GM21528 (cell line): ENCODE data around the gene TCF23.
"Not testable (repeated sequence)": the region's sequence is repeated elsewhere in the genome, so short reads cannot be mapped to it uniquely, and the experiment has no call there.

ENCODE experiments used
- ATAC-seq: cut with Tn5 transposase; IDR thresholded peaks from one replicate; pipeline ENCODE4 v1.9.1; 2021; ENCODE audit warnings: mild to moderate bottlenecking, moderate library complexity; ENCODE audit not compliant: unreplicated experiment, low FRiP score

The TCF23 gene

DNA sequence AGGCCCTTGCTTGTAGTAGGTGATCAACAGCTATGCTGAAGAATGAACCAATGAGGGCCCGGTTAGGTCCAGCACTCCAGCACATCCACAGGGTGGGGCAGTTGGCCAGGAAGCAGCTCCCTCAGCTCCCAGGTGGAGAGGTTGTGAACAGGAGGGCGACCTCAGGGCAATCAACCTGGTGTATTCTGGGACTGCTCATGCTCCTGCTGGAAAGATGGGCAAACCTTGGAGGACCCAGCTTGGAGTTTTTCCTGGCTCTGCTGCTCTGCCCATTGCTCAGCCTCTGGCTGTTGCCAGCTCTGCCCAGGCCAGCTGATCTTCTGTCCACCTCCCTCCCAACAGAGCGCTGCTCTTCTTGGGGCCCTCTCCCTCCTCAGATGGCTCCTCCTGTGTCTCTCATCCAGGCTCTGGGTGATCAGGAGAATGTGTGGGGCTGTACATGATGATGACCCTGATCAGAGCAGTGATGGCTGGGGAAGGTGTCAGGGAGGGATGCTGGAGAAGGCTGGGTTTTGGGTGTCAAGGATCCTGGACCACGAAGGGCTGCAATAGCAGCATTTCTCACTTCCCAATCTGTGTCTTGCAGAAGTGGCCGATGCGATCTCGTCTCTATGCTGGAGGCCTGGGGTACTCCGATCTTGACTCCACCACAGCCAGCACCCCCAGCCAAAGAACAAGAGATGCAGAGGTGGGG, 3.4 kb downstream of the TCF23 start:
- ATAC-seq, result no peak

DNA sequence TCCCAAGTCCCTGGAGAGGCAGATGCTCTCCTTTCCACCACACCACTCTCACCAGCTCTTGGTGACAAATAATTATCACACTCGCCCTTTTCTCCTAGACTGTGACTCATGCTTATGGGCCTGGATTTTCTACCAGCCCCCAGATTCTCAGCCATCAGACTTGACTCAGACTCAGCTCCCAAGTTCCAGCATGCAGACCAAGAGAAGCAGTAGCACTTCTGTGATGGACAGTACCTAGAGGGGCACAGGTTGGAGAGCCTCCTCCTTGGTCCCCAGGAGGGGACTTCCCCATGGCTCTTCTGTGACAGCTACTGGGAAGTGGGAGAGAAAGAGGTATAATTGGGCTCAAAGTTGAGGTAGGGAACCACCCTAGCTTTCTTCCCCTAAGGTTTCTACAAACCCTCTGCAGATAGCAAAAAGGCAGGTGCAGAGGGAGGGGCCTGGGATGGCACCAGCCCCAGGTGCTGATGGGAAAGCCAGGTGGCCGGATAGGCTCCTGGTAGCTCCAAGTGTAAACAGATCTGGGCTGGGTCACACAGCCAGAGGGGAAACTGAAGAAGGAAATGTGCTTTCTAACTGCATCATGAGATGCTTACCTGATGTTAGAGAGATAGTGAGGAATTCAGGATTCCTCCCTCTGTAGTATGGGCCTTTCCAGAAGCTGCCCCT, 4.1 kb downstream of the TCF23 start:
- no peak for ATAC-seq

DNA sequence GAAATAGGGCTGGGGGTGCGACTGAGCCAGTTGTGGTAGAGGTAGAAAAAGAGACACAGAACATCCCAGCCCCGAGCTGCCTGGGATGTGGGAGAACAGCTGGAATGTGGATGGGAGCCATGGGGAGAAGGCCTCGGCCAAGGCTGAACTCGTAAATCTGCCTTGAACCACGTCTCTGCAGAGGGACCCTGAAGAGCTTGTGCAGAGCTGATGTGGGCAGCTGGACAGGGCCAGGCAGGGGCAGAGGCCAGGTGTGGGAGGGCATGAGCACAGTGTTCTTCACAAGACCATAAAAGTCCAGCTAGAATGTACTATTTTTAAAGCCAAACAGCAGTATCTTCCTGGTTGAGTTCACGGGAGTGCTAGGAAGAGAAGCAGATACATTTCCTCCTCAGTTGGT, 5.7 kb downstream of the TCF23 start:
- ATAC-seq, result no peak

DNA sequence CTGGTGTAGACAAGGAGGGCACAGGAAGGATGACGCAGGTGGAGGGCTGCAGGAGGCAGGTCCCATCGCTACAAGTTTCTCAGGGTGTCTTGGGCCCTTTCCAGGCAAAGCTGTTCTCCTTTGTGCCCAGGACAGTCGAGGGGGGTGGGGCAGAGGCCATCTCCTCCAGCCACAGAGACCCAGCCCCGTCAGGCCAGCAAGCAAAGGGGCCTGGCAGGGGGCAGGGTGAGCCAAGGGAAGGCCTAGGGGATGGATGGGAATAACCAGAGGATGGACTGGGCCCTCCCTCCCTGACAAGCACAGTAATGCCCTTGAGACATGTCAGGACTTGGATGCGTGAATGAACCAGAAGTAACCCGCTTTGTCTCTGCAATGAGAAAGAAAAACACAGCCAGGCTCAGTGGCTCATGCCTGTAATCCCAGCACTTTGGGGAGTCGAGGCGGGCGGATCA, 6.3 kb downstream of the TCF23 start:
- no peak for ATAC-seq

DNA sequence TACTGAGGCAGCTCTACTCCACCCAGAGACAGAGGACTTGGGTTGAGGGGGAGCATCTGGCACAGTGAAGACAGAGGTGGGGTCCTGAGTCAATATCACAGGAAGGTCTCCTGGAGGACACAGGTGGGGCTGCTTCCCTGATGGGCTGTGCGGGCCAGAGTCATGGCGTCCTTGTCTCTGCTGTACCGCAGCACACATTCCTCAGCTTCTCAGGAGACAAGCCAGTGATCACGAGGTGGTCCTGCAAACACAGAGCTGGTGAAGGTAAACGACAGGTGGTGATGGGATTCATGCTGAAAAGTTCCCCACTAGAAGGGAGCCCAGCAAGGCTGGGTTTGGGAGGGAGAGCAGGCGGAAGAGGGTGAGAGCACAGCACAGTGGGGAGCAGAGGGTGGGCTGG, 9.7 kb downstream of the TCF23 start:
- ATAC-seq, result no peak

DNA sequence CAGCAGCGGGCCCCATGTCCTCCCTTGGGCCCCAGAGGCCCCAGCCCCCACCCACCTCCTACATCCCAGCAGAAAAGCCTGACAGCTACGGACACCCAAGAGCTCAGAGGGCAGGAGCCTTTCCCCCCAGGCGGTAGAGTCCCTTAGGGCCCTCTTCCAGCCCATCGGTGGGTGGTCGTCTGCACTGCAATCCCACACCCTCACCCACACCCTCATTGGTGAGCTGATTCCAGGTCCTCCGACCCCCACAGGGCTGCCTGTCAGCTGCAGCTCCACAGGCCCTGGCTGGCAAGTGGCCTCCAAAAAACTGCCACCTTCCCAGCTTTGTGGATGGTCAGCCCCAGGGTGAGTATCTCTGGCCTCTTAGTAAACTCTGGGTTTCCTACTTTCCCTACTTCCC, 10.5 kb downstream of the TCF23 start:
- ATAC-seq, result no peak

DNA sequence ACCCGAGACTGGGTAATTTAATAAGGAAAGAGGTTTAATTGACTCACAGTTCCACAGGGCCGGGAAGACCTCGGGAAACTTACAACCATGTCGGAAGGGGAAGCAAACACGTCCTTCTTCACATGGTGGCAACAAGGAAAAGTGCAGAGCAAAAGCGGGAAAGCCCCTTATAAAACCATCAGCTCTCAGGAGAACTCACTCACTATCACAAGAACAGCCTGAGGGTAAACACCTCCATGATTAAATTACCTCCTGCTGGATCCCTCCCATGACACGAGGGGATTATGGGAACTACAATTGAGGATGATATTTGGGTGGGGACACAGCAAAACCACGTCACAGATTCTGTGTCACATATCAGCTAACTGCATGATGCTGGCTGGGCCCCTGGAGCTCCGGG, 11.4 kb downstream of the TCF23 start:
- ATAC-seq, result no peak

DNA sequence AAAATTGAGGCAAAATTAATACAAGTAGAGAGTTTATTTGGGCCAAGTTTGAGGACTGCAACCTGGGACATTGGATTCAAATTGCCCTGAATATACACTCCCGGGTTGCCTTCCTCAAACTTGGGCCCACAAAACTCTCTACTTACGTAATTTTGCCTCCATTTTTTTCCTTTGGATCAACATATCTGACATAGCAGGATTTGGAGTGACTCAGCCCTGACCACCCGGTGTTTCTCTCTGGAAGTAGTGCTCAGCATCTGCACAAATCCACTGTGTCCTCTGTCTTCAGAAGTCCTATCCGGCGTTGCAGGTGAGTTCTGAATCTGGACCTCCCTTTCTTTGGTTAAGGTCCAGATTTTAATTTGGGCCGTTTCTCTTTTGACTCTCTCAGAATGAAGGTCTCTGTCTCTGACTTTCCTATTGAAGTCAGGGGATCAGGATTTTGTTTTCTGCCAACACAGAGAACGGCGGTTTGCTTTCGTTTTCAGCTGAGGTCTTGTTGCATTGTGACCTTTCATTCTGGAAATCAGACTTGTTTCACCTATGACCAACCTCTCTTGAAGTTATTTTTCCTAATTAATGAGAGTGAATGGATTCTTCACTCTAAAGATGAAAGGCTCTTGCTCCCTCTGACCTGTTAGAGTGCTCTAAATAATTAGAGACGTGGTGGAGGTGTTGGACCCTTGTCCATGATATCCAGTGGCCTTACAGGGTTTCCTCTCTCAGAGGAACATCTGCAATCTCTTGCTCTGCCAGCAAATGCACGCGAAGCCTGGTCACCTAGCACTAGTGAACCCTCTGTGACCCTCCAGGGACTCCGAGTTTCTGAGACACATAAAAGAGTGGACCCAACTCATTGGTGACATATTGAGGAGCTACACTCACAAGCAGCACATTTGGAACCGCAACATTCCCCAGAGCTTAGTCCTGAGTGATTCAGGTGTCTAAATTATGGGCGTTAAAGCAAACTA, 13.6 kb downstream of the TCF23 start:
- no peak for ATAC-seq

DNA sequence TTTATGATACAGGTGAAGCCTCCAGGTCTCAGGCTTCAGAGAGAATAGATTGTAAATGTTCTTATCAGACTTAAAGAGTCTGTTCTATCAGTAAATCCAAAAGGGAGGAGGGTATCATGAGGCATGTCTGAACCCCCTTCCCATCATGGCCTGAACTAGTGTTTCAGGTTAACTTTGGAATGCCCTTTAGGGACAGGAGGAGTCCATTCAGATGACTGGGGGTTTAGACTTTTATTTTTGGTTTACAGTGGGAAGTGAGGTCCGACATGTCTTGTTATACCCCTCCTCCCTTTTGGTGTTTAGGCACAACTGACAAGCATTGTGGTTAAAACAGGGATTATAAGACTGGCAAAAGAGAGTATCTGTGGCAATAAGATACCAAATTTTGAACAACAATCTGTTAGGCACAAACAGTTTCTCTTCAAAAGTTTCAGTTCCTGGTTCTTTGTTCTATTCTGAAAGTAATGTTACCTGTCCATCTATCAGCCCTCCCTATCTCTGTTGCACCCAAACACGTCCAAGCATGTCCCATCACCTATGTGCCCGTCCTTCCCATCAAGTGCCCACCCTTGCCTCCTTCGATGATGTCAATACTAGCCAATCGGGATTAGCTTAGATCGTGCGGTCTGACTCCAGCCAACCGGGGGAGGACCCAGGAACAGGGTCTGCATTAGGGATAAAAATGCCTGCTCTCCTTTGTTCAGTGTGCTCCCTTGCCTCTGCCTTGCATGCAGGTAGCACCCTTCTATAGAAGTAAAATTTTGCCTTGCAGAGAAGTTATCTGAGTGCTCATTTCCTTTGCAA, 16.4 kb downstream of the TCF23 start:
- ATAC-seq, result no peak

DNA sequence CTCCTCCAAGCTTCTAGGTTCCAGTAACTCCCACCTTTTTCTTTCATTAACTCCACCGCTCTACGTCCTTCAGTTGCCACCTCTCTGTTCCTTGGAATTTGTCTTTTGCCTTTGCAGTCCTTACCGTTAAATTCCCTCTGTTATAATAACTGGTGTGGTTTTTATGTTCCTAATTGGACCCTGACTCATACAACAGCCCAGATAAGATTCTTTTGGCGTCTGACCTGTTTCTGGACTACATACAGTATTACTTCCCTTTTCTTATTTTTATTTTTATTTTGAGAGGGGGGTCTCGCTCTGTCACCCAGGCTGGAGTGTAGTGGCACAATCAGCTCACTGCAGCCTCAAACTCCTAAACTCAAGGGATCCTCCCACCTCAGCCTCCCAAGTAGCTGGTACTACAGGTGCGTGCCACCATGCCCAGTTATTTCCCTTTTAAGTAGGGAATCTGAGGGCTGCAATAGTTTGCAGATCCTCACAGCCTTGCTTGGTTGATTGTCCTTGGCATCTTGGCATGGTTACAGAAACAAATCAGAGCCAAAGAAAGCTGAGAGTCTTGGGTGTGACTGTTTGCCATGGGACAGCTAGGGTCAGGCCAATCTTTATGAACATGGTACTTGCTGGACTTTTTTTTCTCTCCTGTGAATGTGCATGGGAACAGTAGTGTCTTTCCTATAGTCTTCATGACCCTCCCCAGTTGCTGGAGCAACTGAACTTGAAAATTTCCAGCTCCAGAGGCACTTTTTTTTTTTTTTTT, 22.0 kb downstream of the TCF23 start:
- ATAC-seq, result no peak

DNA sequence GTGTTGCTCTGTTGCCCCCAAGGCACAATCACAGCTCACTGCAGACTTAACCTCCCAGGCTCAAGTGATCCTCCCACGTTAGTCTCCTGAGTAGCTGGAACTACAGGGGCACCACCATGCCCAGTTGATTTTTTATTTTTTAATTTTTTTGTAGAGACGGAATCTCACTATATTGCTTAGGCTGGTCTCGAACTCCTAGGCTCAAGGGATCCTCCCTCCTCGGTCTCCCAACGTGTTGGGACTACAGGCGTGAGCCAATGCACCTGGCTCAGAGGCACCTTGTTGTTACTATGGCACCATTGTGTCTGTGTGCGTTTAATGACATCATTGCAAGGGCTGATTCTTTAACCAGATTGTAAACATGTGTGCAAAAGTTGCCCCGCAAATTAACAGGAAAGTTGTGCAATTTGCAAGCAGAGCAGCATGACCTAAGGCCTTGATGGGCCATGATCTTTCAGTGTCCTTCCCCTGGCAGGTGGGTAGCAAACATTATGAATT, 22.6 kb downstream of the TCF23 start:
- ATAC-seq, result no peak

DNA sequence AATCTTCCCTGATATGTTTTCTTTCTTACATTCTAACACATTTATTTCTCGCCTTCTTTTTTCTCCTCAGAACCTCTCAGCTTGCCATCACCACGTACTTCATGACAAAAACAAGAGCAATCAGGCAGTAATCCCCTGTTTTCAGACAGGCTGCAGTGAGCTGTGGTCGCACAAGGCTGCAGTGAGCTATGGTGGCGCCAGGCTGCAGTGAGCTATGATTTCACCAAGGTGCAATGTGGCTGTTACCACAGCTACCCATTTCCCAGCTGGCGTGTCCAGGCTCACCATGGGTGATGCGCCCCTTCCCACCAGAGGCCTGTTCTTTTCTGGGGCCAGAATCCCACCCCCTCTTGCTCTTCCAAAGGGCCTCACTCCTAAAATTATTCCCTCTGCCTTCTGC, 25.8 kb downstream of the TCF23 start:
- no peak for ATAC-seq

DNA sequence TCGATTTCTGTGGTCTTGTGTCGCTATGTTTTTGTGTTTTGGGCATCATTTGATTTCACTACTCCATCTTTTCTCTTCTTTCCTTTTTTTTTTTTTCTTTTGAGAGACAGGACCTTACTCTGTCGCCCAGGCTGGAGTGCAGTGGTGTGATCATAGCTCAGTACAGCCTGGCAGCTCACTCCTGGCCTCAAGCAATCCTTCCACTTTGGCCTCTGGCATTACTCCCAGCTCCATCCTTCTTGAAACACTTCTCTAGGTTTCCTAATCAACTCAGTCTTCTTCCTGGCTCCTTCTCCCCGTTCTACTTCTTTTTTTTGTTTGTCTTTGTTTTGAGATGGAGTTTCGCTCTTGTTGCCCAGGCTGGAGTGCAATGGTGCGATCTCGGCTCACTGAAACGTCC, 26.5 kb downstream of the TCF23 start:
- no peak for ATAC-seq

DNA sequence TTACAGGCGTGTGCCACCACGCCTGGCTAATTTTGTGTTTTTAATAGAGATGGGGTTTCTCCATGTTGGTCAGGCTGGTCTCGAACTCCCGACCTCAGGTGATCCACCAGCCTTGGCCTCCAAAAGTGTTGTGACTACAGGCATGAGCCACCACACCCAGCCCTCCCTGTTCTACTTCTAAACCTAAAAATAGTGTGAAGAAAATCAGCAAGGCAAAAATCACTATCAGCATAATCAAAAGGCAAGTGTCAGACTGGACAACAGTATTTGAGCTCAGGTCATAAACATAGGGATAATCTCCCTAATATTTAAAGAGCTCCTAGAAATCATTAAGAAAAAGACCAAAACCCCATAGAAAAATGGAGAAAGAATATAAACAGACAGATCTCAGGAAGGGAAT, 27.0 kb downstream of the TCF23 start:
- ATAC-seq, result not testable (repeated sequence)

DNA sequence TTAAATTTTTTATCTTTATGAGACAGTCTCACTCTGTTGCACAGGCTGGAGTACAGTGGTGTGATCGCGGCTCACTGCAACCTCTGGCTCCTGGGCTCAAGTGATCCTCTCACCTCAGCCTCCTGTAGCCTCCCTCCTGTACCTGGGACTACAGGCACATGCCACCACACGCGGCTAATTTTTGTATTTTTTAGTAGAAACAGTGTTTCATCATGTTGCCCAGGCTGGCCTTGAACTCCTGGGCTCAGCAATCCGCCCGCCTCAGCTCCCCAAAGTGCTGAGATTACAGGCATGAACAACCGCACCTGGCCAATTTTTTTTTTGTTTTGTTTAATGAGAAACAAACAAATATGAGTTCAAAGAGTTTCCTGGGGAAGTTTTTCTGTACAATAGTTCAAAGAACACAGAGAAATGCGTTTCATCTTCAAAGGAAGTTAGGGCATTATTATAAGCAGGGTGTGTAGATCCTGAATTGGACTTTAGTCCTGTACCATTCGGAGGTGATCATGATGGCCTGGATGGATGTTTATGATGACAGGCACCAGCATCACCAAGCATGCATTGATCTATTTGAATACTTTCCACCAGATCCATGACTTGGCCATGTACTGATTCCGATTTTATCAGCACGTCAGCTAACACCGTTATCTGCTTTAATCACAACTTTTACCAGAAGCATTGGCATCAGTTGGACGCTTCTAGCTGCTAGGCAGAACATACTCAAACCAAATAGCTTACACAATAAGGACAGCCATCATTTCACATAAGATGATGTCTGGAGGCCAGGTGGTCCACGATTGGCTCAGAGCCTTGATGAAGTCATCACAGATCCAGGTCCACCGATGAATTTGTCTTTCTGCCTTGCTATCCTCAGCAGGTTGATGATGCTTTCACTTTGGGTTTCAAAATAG, 28.9 kb downstream of the TCF23 start:
- ATAC-seq, result no peak

DNA sequence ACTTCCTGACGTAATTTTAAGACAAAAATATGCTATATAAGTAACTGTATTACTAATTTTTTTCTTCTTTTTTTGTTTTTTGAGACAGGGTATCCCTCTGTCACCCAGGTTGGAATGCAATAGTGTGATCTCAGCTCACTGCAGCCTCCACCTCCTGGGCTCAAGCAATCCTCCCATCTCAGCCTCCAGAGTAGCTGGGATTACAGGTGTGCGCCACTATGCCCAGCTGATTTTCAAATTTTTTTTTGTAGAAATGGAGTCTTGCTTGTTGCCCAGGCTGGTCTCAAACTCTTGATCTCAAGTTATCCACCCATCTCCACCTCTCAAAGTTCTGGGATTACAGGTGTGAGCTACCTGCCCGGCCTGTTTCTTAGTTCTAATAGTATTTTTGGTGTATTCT, 29.7 kb downstream of the TCF23 start:
- no peak for ATAC-seq

DNA sequence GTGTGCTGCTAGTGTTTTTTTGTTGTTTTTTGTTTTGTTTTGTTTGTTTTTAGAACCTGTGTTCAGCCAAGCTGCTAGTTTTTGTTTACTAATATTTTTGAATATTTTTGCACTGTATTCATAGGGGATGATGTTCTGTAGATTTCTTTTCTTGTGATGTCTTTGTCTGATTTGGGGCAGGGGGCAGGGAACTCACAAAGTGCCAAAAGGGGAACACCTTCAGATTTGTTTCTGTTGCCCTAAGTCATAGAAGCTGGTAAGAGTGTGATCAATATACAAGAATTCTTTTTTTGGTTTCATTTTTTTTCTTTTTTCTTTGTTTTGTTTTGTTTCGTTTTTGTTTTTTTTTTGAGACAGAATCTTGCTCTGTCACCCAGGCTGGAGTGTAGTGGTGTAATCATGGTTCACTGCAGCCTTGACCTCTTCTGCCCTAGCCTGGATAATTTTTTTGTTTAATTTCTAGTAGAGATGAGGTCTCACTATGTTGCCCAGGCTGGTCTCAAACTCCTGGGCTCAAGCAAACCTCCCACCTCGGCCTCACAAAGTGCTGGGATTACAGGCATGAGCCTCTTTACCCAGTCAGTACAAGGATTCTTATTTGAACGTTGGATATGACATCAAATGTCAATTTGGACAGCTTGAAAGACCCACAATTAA, 30.7 kb downstream of the TCF23 start:
- no peak for ATAC-seq

DNA sequence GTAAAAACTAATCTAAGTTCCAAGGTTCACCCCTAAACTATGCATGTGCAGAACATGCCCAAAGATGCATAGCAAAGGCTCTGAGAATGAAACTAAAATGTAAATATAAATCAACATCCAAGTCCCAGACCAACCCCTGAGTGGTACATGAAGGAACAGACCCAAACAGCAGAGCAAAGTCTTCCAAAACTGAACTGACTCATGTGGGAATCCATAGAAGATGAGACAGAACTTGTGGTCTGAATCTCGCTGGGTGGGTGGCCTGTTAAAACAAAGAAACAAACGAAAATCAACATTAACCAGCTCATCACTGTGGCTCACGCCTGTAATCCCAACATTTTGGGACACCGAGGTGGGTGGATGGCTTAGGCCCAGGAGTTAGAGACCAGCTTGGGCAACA, 33.5 kb downstream of the TCF23 start:
- ATAC-seq, result no peak
